HG02884 (cell line): ENCODE results near the gene CD247.

ENCODE experiments used
- ATAC-seq: cut with Tn5 transposase; IDR thresholded peaks from one replicate; pipeline ENCODE4 v1.9.1; 2021; ENCODE audit warnings: mild to moderate bottlenecking, moderate library complexity; ENCODE audit not compliant: unreplicated experiment

The CD247 gene

DNA sequence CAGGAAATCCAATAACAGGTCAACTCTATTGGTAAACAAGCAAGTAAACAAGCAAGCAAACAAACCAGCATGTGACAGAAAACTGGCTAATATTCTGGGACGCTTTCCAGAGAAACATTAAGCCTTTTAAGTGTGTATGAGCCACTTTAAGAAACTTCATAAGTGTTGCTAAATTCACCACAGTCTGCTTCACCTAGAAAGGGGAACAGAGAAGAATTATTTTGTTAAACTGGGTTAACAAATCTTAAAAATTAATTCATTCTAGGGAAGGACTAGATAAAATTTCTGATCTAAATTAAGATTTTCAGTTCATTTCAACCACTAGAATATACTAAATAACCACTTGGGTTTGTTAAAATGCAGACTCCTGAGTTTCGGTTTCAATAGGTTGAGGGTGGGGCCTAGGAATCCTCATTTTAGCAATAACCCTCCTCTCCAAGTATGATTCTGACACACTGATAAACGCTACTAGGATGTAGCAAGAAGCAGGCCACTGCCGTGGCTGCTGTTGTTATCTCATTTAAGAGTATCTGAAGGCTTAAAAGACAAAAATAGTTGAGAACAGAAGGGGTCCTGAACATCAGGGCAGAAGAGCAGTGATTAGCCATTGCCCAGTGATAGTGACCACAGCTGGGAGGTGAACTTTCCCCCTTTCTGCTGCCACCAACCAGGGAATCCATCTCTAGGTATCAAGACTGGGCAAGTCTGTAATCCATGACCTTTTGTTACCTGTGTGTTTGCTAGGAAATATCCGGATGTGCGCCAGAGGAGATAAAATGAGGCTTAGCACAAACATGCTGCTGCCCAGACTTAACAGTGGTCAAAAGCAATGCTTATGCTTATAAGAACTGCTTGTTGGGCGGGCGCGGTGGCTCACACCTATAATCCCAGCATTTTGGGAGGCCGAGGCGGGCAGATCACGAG, 24.0 kb upstream of the CD247 start:
- peak; percentile 42 for ATAC-seq

DNA sequence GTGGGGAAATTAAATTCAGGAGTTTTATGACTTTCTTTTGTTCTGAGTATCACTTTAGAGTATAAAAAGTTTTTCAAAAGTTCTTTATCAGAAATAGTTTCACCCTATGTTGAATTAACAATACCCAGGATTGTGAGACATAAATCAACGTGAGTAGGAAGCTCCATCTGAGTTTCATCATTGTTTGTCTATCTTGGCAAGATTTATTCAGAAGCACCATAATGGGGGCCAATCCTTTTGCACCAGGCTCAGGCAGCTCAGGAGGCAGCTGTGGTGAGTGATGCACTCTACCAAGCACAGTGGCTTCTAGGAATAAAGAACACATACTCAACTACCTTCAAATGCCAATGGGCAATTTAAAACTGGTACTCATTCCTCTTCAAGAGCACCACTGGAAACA, 23.3 kb upstream of the CD247 start:
- ATAC-seq = no peak

DNA sequence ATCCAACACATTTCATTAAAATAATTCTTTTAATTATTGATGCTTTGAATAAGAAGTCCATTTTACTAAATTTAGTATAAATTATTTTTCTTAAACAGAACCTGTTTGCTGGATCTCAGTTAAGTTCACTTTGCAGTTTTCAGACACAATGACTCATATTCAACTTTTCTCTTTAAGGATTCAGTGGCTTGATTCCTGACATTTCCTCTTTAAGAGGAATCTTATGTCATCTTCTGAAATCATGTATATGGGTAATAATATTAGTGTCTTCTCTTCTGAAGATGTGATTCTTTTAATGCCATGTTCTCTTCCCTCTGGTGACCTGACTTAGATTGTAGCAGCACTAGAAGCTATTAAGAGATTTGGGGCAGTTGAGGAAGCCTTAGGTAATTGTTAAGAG, 22.7 kb upstream of the CD247 start:
- no peak for ATAC-seq

DNA sequence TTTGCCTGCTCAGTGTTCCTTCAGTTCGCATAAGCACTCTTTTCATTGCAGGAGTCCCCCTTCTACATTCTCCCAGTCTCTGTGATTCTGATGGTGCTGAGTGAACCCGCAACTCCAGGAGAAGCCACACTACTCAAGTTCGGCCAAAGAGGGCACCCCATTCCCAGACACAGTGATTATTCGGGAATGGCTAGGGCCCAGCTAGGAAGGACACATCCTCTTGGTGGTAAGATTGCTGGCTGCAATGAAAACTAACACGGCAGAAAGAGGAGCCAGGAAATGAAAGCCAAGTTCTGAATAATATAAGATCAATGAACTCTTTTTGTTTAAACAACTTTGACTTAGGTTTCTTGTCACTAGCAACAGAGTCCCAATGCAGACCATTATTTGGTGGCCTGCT, 20.3 kb upstream of the CD247 start:
- no peak for ATAC-seq

DNA sequence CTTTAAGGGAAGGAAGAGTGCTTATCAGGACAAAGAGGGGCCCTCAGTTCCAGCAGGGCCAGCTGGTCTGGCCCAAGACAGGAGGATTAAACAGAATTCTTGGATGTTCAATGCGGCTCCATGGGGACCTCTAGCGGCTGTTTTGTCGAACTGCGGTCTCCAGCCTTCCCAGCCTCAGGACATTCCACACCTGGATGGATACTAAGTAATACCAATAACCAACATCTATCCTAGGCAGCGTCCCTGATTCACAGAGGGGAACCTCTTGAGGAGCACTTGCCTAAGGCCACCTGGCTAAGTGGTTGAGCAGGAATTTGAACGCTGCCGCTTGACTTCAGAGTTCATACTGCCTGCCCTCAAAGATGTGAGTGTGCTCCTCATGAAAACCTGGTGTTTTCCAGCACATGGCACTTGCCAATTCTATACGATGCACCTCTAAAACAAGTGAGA, 15.5 kb upstream of the CD247 start:
- no peak for ATAC-seq

DNA sequence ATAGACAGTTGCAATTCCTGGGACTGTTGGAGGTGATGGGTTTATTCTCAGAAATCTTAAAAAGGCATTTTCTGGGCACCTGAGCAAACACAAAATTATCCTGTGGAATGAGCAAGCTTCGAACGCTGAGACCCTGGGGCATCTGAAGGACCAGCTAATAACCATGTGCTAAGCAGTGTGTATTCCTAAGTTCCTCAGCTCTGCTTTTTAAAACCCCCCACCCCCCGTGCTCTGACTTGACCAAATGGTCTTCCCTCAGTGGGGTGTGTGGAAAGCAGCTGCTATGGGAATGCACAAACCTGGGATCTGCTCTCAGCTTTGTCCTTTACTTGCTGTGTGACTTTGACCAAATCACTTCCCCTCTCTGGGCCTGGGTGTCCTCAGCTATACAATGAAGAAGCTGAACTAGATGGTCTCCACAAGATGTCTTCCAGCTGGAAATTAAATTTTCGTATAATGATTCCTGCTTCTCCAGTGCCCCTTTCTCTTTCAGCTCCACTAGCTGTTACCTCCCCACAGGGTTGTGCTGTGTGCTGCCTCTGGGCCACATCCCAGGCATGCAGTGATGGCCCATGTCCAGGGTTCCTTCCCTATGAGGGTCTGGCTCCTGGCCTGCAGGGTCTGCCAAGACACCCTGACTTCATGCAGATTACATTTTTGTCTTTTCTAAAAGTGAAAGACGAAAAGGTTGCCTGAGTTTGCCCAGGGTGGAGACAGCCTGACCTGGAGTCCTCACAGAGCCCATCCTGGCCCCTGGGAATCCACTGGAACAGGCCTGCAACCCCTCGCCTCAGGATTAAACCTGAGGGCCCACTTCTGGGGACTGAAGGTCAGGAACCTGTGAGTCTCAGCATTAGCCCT, 14.9 kb upstream of the CD247 start:
- ATAC-seq = no peak

DNA sequence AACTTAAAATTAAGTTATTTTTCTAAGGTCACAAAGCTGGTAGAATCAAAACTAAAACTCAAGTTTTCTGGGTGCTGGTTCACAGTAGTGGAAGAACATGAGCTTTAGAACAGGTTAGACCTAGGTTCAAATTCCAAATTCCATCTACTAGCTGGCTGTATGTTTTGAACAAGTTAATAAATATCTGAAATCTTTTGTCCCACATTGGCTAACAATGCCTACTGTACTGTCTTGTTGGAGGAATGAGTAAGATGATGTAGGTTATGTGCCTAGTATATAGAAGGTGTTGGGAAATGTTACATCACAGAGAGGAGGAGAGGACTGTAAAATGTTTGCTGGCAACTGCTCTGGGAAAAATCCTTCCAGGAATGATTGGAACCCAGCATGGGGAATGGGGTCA, 14.0 kb upstream of the CD247 start:
- ATAC-seq = no peak

DNA sequence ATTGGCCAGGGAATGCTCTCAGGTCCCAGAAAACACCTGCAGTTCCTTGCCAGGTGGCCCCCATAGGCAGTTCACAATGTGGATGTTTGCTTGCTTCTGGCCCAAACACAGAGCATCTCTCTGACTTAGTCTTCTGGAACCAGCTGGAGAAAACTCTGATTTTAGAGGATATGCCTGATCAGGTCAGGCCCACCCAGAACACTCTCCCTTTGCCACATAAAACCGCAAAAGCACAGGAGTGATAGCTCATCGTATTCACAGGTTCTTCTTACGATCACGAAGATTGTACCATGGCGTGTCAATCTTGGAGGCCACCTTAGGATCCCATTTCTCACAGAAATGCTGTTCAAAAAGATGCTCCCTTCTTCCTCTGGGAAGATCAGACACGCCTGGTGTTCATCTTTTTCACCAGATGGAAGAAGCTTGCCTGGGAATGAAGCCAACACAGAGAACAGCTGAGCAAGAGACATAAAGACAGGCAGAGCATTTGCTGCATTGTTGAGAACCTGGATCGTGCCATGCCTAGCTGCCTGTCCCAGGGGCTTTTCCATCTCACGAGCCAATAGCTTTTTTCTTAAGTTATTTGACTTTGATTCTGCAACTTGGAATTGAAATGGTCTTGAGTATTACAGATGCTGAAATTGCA, 11.6 kb upstream of the CD247 start:
- ATAC-seq = no peak

DNA sequence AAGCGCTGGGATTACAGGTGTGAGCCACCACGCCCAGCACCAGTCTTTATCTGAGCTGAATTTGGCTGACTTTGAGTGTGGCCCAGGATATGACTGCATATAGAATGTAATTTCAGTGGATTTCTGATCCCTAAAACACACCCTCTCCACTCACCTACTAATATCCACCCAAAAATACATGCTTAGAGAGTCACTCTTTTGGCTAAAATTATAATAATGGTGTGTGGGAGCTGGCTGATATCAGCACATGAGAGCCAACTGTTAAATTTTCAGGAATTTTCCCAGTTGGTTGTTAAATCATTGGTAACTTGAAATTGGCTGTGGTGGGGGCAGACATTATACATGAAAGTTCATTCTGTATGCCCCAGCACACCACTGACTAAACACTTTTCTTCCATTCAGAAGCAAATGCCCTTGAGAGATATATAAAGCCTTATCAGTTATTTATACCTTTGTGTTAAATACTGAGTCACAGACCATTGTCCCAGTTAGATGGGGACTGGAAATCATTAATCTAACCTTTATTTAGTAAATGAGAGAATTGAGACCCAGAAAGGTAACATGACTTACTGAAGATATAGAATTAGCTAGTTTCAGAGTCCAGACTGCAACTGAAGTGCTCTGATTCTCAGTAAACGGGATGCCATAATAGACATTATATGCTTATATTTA, 9.9 kb upstream of the CD247 start:
- no peak for ATAC-seq

DNA sequence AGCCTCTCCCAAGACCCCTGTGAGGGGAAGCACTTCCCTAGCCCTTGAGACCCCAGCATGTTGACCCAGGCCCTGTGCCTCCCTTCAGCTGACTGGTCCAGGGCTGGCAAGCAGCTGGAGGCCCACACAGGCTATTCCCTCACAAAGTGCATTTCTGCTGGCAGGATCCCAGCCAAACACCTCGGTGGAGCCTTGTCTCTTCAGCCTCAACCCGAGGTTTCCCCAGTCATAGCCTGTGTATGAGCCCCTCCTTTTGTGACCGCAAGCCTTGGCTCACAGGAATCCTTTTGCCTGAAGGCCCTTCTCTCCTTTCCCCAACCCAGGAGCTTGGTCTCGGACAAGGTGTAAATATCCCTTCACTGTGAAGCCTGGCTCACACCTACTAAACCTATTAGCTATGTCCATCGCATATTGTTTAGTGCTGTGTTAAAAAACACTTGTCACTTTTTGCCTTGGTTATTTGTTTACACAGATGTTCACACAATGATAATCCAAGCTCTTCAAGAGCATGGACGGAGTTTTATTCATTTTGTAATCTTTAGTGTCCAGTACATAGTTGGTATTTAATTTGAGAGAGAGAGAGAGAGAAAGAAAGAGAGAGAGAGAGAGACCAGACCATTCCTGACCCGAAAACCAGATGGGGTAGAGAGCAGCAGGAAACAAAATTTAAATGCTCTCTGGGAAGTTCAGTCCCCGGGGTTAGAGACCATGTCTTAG, 8.5 kb upstream of the CD247 start:
- ATAC-seq = no peak

DNA sequence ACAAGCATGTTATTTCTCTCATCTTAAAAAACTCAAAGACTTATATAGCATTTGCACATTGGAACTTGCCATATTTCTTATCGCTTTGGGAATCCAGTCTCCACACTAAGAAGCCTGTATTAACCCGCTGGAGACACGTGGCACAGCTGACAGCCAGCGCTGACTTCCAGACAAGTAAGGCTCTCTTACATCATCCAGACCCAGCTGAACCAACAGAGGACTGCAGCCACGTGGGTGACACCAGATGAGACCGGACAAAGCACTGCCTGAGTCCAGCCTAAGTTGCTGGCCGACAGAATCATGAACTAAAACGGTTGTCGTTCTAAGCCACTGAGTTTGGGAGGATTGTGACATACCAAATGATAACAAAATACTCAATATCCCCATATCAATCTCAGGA, 6.3 kb upstream of the CD247 start:
- ATAC-seq = no peak

DNA sequence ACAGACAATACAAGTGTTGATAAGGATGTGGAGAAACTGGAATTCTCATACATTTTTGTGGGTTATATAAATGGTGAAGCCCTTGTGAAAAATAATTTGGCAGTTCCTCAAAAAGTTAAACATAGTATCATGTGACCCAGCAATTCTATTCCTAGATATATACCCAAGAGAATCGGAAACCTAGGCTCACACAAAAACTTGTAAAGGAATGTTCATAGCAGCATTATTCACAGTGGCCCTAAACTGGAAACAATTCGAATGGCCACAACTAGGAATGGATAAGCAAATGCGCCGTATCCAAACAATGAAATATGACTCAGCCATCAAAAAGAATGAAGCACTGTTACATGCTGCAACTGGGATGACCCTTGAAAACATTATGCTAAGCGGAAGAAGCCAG, 3.9 kb upstream of the CD247 start:
- no peak for ATAC-seq

DNA sequence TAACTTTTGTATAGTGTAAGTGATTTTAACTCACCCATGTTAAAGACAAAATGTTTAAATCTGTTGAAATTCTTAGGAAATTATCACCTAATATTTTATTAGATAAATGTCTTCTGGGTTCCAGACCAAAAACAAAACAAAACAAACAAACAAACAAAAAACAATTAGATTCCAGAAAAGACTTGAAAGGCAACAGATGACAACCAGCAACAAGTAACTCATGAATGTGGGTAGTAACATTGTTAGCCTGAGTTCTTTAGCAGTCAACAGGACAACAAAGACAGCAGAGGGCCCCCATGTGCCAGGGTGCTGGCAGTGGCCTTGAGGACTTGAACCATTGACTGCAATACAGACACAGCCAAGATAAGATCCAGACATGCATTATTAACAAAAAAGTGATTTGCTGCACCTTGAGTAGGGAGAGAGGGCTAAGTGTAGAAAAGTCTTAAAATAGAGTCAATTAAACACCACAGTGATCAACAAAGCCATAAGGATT, 2.4 kb upstream of the CD247 start:
- no peak for ATAC-seq

DNA sequence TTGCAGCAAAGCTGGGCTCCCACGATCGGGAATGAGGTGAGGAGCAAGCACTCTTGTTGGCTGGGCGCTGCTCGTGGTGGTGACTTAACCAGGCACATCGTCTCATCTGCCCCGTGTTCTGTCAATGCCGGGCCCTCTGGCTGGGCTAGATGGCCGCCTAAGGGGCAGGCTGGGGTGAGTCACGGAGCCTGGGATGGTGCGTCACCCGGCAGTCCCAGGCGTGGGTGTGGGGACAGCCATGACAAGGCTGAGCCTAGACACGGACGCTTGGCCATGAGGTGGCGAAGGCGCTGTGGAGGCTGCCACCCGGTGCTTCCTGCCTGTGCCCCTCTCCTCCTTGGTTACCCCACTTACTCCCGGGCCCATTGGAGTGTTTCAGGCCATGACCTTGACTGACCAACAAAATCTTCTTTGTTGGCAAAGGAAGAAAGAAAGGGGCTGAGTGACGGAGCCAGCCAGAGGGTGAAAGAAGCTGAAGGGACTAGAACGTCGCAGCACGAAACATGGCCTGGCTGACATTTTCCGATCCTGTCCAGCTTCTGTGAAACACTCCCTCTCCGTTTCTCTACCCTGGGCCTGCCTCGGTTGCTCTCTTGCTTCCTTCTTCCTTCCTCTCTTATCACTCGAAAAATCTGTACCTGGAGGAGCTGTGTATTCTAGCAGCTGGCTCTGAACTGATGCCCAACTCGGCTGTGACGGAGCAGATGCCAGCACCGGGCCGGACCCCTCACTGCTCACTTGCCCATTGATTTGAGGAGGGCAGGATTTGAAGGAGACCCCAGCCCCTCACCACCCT, 596 bp downstream of the CD247 start:
- no peak for ATAC-seq

DNA sequence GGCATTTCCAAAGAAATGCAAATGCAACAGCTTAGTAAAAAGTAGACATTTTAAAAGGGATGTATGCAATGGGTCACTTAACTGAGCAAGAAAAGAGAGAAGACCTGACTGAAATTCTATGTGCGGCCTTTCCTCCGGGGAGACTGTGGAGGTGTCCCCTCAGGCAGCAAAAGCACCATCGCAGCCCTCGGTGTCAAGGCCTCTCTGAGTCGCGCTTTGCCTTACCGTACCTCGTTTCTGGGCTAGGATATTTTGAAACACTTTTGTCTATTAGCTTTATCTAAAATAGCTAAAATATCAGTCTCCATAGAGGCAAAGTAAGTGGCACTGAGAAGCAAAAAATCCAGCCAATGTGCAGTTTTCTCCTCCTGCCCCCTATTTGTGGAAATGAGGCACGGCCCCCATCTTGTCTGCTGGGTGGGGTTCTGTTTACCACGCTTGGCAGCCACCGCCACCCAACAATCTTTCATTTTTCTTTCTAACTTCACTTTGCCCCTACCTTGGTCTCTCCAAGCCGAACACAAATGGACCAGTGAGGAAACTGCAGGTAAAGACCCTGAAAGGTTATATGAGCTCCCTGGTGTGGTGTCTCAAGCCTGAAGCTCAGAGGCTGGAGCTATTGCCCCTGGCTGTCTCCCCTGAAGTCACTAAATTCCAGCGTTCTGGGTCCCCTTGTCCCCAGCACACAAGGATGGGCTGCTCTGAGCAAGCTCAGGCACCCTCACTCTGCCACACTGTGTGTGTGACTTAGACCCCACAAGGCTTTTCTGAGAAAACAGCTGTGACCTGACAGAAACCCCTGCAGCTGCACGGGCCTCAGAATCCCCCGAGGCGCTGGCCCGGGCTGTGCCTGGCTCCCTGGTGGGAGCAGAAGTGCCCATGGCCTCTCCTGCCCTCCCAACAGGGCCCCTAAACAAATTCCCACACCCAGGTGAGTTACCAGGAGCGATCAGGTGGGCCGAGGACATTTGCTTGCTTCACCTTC, 1.6 kb downstream of the CD247 start:
- no peak for ATAC-seq

DNA sequence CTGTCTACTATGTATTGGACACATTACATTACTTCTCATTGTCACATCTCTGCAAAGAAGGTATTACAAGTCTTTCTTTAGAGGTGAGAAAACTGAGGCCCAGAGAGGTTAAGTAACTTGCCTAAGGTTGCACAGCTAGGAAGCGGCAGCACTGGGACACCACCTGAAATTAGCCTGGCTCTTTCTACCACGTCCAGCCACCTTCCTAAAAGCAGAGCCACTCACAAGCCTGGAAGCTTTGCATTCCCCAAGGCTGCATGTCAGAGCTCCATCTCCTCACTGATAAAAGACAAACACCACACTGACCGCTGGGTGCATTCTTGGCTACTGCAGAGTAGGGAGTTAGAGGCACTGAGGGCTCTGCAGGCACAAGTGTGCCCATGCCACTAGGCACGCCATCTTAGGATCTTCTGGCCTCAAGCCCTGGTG, 2.4 kb downstream of the CD247 start:
- ATAC-seq = no peak

DNA sequence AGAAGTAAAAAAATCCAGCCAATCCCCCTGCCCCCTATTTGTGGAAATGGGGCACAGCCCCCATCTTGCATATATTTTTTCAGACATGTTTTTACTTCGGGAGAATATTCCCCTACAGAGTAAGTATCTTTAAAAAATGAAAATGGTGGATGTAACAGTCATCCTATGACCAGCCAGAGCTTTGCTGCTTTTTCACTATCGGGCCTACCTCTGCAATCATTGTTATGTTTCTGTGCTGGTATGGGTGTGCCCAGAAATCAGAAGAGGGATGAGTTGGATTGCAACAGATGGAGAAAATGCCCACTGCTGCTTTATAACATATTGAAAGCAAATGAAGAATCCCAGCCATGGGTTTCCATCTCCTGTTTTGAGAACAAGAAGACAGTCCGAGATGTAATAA, 2.9 kb downstream of the CD247 start:
- ATAC-seq = no peak

DNA sequence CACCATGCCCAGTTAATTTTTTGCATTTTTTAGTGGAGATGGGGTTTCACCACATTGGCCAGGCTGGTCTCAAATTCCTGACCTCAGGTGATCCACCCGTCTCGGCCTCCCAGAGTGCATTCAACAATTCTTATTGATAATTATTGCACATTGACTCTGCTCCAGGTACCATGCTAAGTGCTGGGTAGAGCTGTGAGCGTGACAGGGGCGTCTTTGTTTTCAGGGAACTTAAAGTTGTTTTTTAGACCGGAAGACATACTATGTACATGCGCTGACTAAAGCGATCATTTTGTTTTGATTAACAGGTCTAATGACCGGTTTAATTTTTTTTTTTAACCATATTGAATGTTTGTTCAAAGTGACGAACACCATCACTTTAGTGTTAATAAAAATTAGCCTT, 4.0 kb downstream of the CD247 start:
- ATAC-seq = no peak
